ENCODE measurements around the gene MTFR1L. TPM values are rescaled to one million over a fixed set of nuclear protein-coding genes. Genes with fewer than 3 reads are reported as not detected.

Gene MTFR1L
- total RNA-seq, 2 experiments from 2014 or later = 25.5 to 28.0 TPM

- peak overlapping the region; percentile 77 for H3K4me3 Mint-ChIP-seq
- peaks cover 77% of the 10 kb centered on the region for H3K36me3 Mint-ChIP-seq (ENCODE audit: low read depth)
- peak; percentile 17 for ATAC-seq (ENCODE audit: poor library complexity)
- DNase-seq = peak; percentile 15 to 78 (median 58)
- TF ChIP-seq CTCF (IDR thresholded peaks at IDR 0.05) = no peak
- Histone ChIP-seq H3K9me3 (ENCODE audit: control insufficient read depth in 1 of 2, insufficient read depth in 1 of 2, low read length in 2 of 2) (no peaks in the 10 kb centered on the region), H3K27me3 (ENCODE audit: control insufficient read depth in 1 of 2, insufficient read depth in 2 of 2, low read length in 2 of 2) (no peaks in the 10 kb centered on the region), H3K4me3 (ENCODE audit: low read length) (no peak overlapping the region), H3K4me1 (ENCODE audit: insufficient read depth, low read length) (peaks cover 82% of the 10 kb centered on the region), H3K27ac (ENCODE audit: low read depth in 1 of 2, low read length in 2 of 2) (peak overlapping the region; percentile 12 to 72), H3K36me3 (ENCODE audit: insufficient read depth, low read length) (peaks cover 42% of the 10 kb centered on the region)
- intact Hi-C loops (cut with DNase I, micrococcal nuclease) = loop anchor here in 1 of 2 experiments (1.0 to 5.0 kb wide), 2 partner anchors 25 to 49 kb away; no protein-coding TSS in a partner anchor
- H3K27me3 Mint-ChIP-seq = no peaks in the 10 kb centered on the region
- peak overlapping the region; percentile 98 for H3K27ac Mint-ChIP-seq
- CTCF ChIA-PET = interaction anchor here (1.1 kb wide), 1 partner anchor 149 kb away, joined by 3 read pairs; no protein-coding TSS in a partner anchor
- H3K4me1 Mint-ChIP-seq (ENCODE audit: low read depth) = peaks cover 85% of the 10 kb centered on the region
- no peaks in the 10 kb centered on the region for H3K9me3 Mint-ChIP-seq
- POLR2A ChIA-PET = interaction anchor here (1.0 to 1.1 kb wide), 2 partner anchors 16 to 148 kb away, joined by 3 read pairs; no protein-coding TSS in a partner anchor
Observed at GRCh38 chr1:25771221-25772114, 48.3 kb upstream of the MTFR1L start.

DNA sequence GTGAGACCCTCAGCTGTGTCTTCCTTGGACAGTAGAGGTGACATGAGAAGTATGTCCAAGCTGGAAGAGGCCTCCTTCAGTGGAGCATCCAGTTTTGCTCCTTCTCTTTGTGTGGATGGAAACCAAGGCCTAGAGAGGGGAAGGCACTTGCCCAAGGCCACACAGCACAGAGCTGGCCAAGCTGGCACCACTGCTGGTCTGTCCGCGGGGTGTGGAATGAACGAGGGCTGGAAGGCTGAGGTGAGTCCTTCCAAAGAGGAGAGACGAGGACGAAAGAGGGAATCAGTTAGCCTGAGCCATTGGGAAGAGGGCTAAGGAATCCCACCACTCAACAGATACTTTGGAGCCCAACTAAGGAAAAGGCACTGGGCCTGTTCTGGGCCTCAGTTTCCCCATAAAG, 47.6 kb upstream of the MTFR1L start:
- Mint-ChIP-seq H3K27ac (peak overlapping the region; percentile 98), H3K4me1 (ENCODE audit: low read depth) (peaks cover 87% of the 10 kb centered on the region), H3K9me3 (no peaks in the 10 kb centered on the region), H3K27me3 (no peaks in the 10 kb centered on the region), H3K36me3 (ENCODE audit: low read depth) (peaks cover 74% of the 10 kb centered on the region), H3K4me3 (no peak overlapping the region)
- no peaks in the 10 kb centered on the region for H3K27me3 ChIP-seq (ENCODE audit: control insufficient read depth in 1 of 2, insufficient read depth in 2 of 2, low read length in 2 of 2)
- peaks cover 41% of the 10 kb centered on the region for H3K36me3 ChIP-seq (ENCODE audit: insufficient read depth, low read length)
- ChIA-PET POLR2A (no interaction called here), CTCF (interaction anchor here (0.6 kb wide), 1 partner anchor 10 kb away, joined by 4 read pairs; no protein-coding TSS in a partner anchor)
- intact Hi-C loops (cut with DNase I, micrococcal nuclease) = loop anchor here in 1 of 2 experiments (5.0 kb wide), 1 partner anchor 50 kb away; no protein-coding TSS in a partner anchor
- H3K9me3 ChIP-seq (ENCODE audit: control insufficient read depth in 1 of 2, insufficient read depth in 1 of 2, low read length in 2 of 2) = no peaks in the 10 kb centered on the region
- H3K27ac ChIP-seq (ENCODE audit: low read depth in 1 of 2, low read length in 2 of 2) = peak overlapping the region in 1 of 2 donors; percentile 72
- H3K4me1 ChIP-seq (ENCODE audit: insufficient read depth, low read length) = peaks cover 85% of the 10 kb centered on the region
- TF ChIP-seq CTCF (IDR thresholded peaks at IDR 0.05) = no peak
- no peak overlapping the region for H3K4me3 ChIP-seq (ENCODE audit: low read length)
- ATAC-seq (ENCODE audit: poor library complexity) = no peak
- DNase-seq = no peak

DNA sequence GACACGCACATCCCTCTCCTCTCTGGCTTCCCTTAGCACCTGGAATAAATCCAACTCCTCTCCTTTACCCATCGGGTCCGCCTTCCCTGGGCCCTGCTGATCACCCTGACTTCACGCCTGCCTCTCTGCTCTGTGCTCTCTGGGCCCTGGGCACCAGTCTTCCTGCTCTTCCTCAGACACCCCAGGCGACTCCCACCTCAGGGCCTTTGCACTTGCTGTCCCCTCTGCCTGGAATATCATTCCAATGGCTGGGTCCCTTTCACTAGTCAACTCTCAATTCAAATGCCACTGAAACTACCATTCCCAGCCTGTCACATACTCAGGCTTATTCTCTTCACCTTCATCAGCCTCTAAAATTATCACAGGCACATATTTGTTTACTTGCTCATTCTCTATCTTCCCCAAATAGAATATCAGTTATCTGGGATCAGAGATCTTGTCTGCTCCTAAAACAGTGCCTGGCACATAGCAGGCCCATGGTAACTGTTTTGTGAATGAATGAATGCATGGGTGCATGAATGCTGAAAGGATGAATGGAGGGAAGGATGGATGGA, 47.0 kb upstream of the MTFR1L start:
- ATAC-seq (ENCODE audit: poor library complexity) (no peak), DNase-seq (no peak)
- peaks cover 42% of the 10 kb centered on the region for H3K36me3 ChIP-seq (ENCODE audit: insufficient read depth, low read length)
- peaks cover 87% of the 10 kb centered on the region for H3K4me1 Mint-ChIP-seq (ENCODE audit: low read depth)
- H3K27ac ChIP-seq (ENCODE audit: low read depth in 1 of 2, low read length in 2 of 2) = peak overlapping the region in 1 of 2 donors; percentile 72
- H3K9me3 ChIP-seq (ENCODE audit: control insufficient read depth in 1 of 2, insufficient read depth in 1 of 2, low read length in 2 of 2) = no peaks in the 10 kb centered on the region
- CTCF ChIA-PET = interaction anchor here (0.6 kb wide), 1 partner anchor 11 kb away, joined by 4 read pairs; no protein-coding TSS in a partner anchor
- H3K9me3 Mint-ChIP-seq = no peaks in the 10 kb centered on the region
- intact Hi-C loops (cut with DNase I, micrococcal nuclease) = loop anchor here in 1 of 2 experiments (5.0 kb wide), 1 partner anchor 50 kb away; no protein-coding TSS in a partner anchor
- H3K4me1 ChIP-seq (ENCODE audit: insufficient read depth, low read length) = peaks cover 91% of the 10 kb centered on the region
- no peak for TF ChIP-seq CTCF (IDR thresholded peaks at IDR 0.05)
- peaks cover 74% of the 10 kb centered on the region for H3K36me3 Mint-ChIP-seq (ENCODE audit: low read depth)
- peak overlapping the region; percentile 98 for H3K27ac Mint-ChIP-seq
- H3K27me3 ChIP-seq (ENCODE audit: control insufficient read depth in 1 of 2, insufficient read depth in 2 of 2, low read length in 2 of 2) = no peaks in the 10 kb centered on the region
- H3K4me3 ChIP-seq (ENCODE audit: low read length) = no peak overlapping the region
- no peaks in the 10 kb centered on the region for H3K27me3 Mint-ChIP-seq
- peak overlapping the region; percentile 50 for H3K4me3 Mint-ChIP-seq
- POLR2A ChIA-PET = interaction anchor here (1.3 to 3.6 kb wide), 4 partner anchors 21 to 74 kb away, joined by 4 to 26 read pairs (median 11); partner anchors contain the start of gene MTFR1L

Data from CD4-positive, alpha-beta T cell (primary cell).